Muscle of arm (tissue), 12 donors: ENCODE data around the gene SHKBP1. TPM values are rescaled to one million over a fixed set of nuclear protein-coding genes. Genes with fewer than 3 reads are reported as not detected.
A peak's percentile ranks its signal among the peaks of the same experiment; 100 is the strongest.
"Not testable (repeated sequence)": the region's sequence is repeated elsewhere in the genome, so short reads cannot be mapped to it uniquely, and the experiment has no call there.

ENCODE experiments used
- DNase-seq: peaks from one replicate; pipeline ENCODE4 v3.0.0-alpha.2; 2013
- polyA plus RNA-seq, 12 donors: library from polyadenylated mRNA; unstranded; fragments of 120-200 nt; gene quantifications; one replicate each; pipeline ENCODE4 v1.2.1, GENCODE V29; 2013; ENCODE audit not compliant: insufficient read length in 12 of 12

The SHKBP1 gene
- polyA plus RNA-seq, 12 donors: 12.8 to 160 (median 19.1) TPM; not detected in 1

DNA sequence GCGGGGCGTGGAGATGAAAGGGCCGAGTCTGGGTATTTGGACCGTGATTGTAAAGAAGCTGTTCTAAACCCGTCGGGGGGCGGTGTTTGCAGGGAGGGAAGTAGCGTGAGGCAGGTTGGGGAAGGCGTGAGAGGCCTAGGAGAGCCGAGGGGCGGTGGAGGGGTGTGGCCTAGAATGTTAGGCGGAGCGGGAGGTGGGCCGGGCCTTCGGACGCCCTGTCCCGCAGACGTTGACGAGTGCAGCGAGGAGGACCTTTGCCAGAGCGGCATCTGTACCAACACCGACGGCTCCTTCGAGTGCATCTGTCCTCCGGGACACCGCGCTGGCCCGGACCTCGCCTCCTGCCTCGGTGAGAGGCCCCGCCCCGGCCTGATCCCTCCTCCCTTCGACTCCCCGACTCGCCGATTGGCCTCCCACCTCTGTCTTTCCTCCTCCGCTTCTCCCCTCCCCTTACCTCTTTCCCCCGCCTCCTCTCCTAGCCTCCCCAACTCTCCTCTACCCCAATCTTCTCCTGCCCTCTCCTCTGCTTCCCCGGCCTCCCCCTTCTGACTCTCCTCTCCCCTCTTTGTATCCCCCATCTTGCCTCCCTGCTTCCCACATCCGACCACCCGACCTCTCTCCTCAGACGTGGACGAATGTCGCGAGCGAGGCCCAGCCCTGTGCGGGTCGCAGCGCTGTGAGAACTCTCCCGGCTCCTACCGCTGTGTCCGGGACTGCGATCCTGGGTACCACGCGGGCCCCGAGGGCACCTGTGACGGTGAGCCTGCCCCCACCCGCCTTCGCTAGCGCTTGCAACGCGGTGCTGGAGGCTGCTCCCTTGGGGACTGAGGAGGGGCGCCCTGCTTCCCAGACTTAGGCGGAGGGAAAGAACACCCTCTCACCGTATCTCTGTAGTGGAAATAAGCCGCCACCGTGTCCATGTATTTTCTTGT is 37.3 kb downstream of the SHKBP1 start:
- peak; percentile 76 for DNase-seq

DNA sequence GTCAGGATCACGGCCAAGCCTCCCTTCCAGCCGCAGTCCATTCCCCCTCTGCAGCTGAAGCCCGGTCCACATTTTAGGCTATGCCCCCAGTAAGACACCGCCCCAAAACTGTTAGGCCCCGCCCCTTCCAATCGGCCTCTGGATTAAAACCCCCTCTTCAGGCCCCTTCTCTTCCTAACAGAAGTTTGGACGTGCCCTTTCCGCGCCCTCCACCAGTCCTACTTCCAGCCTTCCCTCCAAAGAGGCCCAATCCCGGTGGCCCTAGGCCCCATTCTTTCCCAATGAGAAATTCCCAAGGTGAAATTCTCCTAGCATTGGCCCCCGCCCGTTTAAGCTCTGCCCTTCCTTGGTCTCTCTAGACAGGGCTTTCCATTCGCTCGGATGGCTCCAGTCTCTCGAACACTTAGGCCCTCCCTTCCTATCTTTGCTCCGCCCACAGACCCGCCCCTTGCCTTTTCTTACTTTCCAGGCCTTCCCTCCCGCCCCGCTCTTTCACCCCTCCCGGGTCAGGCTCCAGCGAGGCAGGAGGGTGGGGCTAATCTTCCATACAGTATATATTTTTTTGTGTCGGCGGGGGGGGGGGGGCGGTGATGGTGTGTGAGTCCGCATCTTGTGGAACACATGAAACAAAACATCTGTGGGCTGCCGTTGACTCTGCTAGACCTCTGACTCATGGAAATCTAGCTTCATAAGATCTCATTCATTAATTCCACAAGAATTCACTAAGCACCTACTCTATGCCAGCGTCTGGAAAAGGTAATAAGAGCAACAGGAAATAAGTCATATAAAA is 38.1 kb downstream of the SHKBP1 start:
- DNase-seq: peak; percentile 78

DNA sequence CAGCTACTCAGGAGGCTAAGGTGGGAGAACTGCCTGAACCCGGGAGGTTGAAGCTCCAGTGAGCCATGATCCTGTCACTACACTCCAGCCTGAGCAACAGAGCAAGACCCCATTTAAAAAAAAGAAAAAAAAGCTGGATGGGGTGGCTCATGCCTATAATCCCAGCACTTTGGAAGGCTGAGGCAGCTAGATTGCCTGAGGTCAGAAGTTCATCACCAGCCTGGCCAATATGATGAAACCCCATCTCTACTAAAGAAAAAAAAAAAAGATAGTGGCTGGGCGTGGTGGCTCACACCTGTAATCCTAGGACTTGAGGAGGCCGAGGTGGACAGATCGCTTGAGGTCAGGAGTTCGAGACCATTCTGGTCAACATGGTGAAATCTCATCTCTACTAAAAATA is 39.5 kb downstream of the SHKBP1 start:
- DNase-seq: no peak

DNA sequence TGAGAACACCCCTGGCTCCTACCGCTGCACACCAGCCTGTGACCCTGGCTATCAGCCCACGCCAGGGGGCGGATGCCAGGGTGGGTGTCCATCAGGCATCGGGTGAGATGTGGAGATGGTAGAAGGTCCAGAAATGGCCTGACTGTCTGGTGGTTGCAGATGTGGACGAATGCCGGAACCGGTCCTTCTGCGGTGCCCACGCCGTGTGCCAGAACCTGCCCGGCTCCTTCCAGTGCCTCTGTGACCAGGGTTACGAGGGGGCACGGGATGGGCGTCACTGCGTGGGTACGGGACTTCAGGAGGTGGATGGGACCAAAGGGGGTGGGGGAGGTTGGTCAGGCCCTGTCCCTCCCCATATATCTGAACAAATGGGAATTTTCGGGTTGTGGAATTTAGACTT is 40.3 kb downstream of the SHKBP1 start:
- DNase-seq: no peak

DNA sequence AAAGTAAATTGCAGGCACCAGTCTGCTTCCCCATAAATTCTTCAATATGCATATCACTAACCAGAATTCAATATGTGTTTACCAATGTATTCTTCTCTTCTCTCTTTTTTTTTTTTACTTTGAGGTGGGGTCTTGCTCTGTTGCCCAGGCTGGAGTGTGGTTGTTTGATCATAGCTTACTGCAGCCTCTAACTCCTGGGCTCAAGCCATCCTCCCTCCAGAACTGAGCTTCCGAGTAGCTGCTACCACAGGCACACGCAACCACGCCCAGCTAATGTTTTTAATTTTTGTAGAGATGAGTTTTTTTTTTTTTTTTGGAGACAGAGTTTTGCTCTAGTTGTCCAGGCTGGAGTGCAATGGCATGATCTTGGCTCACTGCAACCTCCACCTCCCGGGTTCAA is 41.3 kb downstream of the SHKBP1 start:
- DNase-seq: no peak

DNA sequence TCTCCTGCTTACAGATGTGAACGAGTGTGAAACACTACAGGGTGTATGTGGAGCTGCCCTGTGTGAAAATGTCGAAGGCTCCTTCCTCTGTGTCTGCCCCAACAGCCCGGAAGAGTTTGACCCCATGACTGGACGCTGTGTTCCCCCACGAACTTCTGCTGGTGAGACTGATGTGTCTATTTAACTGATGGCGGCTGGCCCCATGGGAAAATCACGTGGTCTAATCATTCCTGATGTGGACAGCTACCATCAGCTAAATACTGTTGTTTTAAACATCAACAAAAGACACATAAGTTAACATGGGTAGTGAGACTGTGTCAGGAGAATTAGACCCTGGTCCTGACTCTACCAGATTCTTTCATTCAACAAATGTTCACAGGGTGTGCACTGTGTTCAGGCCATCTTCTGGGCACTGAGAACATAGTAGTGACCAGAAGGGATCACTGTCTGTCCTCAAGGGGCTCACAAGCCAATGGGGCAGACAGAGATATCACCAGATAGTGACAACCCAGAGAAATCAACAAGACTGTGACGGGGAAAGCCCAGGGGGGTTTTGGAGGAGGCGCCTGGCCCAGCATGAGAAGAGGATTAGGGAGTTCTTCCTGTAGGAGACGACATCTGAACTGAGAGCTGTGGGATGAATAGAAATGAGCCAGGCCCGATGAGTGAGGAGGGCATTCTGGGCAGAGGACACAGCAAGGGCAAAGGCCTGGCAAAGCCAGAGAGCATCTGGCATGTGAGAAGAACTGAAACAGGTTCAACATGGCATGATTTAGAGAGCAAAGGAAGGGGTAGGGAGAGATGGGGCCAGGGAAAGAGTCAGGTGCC is 42.9 kb downstream of the SHKBP1 start:
- no peak for DNase-seq

DNA sequence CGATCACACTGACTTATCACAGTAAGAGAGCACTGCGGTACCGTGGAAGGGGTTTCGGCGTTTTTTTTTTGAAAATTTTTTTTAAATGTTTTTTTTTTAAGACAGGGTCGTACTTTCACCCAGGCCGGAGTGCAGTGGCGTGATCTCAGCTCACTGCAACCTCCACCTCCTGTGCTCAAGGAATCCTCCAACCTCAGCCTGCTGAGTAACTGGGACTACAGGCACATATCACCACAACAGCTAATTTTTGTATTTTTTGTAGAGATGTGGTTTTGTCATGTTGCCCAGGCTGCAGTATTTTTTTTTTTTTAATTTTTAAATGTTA is 43.5 kb downstream of the SHKBP1 start:
- no peak for DNase-seq

DNA sequence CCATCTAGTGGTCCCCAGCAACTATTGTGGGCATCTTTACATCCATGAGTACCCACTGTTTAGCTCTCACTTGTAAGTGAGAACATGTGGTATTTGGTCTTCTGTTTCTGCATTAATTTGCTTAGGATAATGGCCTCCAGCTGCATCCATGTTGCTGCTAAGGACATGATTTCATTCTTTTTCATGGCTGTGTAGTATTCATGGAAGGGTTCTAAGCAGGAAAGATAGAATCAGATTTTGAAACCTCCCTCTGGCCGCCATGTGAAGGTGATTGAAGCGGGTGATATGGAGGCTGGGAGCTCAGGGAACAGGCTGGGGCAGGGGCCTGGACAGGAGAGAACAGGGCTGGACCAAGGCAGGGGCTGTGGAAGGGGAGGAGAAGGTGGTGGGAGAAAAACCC is 44.6 kb downstream of the SHKBP1 start:
- no peak for DNase-seq

DNA sequence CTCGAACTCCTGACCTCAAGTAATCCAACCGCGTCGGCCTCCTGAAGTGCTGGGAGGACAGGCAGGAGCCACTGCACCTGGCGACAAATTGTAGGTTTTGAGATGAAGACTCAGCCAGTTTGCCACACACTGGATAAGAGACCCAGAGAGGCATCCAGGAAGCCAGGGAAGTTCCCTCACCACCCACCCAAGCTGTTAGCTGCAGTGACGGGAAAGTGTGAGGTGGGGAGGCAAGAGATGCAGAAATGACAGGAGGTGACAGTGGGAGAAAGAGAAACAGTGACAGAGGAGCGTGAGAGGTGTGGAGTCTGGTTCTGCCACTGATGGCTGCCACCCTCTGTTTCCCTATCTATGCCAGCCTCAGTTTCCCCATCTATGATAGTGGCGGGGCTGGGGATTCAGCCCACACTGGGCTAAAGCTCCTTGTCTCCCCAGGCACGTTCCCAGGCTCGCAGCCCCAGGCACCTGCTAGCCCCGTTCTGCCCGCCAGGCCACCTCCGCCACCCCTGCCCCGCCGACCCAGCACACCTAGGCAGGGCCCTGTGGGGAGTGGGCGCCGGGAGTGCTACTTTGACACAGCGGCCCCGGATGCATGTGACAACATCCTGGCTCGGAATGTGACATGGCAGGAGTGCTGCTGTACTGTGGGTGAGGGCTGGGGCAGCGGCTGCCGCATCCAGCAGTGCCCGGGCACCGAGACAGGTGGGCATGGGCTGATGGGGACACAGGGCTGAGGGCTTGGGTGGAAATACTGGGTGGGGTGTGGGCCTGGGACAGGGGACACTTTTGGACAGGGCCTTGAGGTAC is 45.5 kb downstream of the SHKBP1 start:
- DNase-seq: no peak

DNA sequence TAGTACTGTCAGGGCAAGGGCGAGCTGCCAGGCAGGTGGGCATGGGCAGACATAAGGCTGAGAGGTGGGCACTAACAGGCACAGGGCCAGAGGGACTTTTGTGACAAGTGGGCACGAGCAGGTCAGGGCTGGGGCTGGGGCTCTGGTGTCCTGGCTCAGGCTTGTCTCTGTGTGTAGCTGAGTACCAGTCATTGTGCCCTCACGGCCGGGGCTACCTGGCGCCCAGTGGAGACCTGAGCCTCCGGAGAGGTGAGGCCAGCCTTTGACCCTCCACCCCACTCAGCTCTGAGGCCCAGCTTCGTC is 46.1 kb downstream of the SHKBP1 start:
- DNase-seq: no peak

DNA sequence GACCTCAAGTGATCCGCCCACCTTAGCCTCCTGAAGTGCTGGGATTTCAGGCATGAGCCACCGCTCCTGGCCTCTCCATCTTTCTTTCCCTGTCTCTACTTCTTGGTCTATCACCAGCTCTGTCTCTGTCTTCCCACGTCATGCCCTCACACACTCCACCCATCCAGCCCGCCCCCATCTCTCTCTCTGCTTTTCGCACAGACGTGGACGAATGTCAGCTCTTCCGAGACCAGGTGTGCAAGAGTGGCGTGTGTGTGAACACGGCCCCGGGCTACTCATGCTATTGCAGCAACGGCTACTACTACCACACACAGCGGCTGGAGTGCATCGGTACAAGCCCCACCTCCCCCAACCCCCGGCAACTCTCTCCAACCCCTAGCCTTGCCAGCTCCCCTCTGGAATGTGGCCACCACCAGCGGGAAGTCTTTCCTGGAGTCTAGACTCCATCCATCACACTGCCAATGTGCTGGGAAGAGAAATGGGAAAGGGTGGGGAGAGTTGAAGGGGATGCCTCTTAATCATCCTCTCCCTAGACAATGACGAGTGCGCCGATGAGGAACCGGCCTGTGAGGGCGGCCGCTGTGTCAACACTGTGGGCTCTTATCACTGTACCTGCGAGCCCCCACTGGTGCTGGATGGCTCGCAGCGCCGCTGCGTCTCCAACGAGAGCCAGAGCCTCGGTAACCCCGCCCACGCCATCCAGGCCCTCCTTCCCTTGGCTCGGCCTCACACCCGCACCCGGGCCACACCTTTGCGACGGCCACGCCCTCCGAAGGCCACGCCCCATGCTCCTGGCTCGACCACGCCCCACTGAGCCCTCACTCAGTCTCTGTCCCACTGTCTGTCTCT is 47.0 kb downstream of the SHKBP1 start:
- no peak for DNase-seq

DNA sequence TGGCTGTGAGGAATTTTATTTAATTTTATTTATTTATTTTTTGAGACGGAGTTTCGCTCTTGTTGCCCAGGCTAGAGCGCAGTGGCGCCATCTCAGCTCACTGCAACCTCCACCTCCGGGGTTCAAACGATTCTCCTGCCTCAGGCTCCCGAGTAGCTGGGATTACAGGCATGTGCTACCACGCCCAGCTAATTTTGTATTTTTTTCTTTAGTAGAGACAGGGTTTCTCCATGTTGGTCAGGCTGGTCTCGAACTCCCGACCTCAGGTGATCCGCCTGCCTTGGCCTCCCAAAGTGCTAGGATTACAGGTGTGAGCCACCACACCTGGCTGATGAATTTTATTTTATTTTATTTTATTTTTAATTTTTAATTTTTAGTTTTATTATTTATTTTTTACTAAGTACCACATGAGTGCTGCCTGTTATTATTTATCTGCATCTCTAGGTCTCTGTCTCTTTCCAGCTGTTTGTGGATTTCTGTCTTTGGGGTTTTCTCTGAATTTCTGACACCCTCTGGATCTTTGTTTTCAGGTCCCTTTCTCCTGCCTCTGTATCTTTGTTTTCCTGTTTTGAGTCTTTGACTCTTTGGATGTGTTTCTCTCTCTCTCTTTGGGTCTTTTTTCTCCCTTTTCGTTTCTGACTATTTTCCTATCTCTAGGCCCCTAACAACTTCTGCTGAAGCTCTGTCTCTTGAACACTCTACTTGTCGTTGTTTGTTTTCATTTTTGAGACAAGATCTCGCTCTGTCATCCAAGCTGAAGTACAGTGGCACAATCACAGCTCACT is 47.9 kb downstream of the SHKBP1 start:
- DNase-seq: not testable (repeated sequence)

DNA sequence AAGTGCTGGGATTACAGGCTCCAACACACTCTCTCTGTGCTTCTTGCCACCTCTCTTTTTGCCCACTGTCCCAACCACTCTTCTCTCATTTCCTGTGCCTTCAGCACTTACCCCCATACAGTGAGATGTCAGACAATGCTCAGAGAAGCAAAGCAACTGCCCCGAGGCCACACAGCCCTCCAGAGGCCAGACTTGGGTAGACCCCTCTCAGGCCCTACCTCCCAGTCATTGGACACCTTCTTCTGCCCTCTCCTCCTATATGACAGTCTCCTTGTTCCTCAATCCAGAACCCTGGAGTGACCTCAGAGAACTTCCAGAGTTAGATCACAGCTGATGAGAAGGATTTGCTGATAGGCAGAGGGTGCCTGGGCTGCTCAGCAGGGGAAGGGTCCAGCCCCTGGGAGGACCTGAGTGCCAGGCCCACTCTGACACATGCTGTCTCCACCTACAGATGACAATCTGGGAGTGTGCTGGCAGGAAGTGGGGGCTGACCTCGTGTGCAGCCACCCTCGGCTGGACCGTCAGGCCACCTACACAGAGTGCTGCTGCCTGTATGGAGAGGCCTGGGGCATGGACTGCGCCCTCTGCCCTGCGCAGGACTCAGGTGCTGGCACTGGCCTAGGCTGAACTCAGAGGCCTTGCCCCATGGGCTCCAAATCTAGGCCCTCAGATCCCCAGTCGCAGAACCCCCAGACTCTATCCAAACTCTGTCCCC is 48.9 kb downstream of the SHKBP1 start:
- DNase-seq: no peak

DNA sequence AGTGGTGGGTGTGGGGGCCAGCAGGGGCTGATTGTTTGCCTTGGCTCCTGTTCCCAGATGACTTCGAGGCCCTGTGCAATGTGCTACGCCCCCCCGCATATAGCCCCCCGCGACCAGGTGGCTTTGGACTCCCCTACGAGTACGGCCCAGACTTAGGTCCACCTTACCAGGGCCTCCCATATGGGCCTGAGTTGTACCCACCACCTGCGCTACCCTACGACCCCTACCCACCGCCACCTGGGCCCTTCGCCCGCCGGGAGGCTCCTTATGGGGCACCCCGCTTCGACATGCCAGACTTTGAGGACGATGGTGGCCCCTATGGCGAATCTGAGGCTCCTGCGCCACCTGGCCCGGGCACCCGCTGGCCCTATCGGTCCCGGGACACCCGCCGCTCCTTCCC is 50.2 kb downstream of the SHKBP1 start:
- DNase-seq: no peak

DNA sequence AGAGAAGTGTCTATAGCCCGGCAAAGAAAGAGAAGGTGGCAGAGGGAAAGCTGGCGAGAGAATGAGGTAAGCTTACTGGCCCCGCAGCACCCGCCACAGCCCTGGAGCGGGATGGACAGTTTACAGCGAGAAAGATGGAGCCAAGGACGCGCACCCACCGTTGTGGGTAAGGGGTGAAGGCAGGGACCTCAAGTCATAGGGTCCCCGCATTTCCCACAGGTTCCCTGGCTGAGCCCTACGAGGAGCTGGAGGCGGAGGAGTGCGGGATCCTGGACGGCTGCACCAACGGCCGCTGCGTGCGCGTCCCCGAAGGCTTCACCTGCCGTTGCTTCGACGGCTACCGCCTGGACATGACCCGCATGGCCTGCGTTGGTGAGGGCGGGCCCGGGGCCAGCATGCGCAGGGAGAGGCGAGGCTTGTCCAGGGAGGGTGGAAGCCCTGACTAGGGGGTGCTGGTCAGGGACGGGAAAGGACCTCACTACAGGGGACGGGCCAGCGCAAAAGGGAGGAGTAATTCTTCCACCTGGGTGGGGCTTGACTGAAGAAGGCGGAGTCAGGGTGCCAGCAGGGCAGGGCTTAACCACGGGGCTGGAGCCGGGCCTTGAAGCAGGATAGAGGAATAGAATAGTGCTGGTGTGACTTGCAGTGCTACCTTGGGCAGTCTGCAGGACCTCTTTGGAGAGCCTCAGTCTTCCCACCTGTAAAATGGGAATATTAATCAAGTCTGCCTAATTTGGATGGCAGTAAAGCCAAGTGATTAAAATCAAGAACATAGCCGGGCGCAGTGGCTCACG is 51.0 kb downstream of the SHKBP1 start:
- DNase-seq: no peak

DNA sequence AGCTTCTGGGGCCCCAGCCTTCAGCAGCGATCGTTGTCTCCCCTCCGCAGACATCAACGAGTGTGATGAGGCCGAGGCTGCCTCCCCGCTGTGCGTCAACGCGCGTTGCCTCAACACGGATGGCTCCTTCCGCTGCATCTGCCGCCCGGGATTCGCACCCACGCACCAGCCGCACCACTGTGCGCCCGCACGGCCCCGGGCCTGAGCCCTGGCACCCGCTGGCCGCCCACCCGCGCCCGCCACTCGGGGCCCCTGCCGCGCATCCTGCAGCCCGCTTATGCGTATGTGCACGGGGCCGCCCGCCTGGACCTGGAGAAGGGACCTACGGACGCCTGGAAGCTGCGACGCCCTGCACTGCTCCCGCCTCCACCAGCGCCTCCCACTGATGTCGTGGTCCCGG is 52.7 kb downstream of the SHKBP1 start:
- no peak for DNase-seq

DNA sequence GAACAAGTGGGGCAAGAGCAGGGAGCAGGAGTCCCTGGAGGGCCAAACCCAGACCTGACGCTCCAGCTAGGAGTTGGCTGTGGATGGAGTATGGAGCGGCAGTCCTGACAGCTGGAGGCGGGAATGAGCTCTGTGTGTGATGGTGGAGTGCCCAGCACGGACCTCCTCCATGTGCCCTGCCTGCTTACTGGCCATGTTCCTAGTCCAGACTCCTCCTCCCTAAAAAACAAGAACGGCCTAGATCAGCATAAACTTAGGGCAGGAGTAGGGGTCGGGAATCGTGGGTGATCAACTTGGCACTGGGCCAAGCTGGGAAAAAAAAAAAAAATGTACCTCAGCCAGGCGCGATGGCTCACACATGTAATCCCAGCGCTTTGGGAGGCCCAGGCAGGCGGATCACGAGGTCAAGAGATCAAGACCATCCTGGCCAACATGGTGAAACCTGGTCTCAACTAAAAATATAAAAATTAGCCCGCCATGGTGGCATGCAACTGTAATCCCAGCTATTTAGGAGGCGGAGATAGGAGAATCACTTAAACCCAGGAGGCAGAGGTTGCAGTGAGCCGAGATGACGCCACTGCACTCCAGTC is 54.0 kb downstream of the SHKBP1 start:
- DNase-seq: no peak
